Heart left ventricle (tissue), 13 donors: ENCODE measurements around the gene HACE1.

ENCODE experiments used
- POLR2A ChIP-seq, 2 donors: fragments of 450-650 bp; IDR thresholded peaks; one replicate each; pipeline ENCODE4 v1.6.1; 2017; ENCODE audit warnings: antibody characterized with exemption in 2 of 2, mild to moderate bottlenecking in 2 of 2, moderate library complexity in 2 of 2
- TF ChIP-seq, protein P1 (sequence below), 12 donors: fragments of 200-600 bp; sonication (generic) in 4 of 12; IDR thresholded peaks; one replicate each; pipeline versions ENCODE4 v1.5.0 to v1.8.0; 2018 to 2022; ENCODE audit warnings: antibody characterized with exemption in 12 of 12, mild to moderate bottlenecking in 5 of 12
- donor health status: ischemic (EF 13 %, LVEDD 7.1; RV severe dilation, severe dysfunction).
- donor health status: DM: no; HTN: yes; CAD: no.
- donor health status: DM: no; HTN: no; CAD: no.
- donor health status: ischemic (EF 25% LVEDD 6.9; RV normal size, moderate dysfunction).
- donor health status: ischemic (EF 25% LVEDD 5.7; RV mildly dilated, moderate dysfunction).
- donor health status: ischemic (EF 35%, LVEDD 5.7; RV mildly dilated, moderate dysfunction).
- donor health status: nonischemic (EF 11% LVEDD 7.7; RV severe dilation, severe dysfunction).
- donor health status: DM: yes; HTN: yes; CAD: no.
- donor health status: PGD.
- donor health status: ischemic (EF 29% LVEDD 5.4; RV normal size, mild dysfunction).
- donor health status: nonischemic (EF 23%, LVEDD 6.1; RV moderate dilation, normal function).

DNA sequence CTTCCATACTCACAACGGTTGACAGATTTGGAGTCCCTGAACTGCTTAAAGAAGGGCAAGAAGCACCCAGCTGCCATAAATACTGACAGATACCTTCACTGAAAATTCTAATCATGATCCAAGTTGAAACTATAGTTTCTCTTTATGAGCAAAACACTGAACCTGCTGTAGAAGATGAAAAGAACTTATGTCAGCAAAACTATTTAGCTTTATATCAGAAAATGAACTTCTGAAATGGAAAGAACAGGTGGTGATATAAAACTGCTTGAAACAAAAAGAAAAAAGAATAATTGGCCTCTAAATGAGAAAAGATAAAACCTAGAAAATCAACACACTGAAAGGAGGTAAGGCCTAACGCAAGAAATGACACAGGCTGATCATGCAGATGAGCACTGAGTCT is 72.4 kb downstream of the HACE1 start:
- TF ChIP-seq, protein P1, sequence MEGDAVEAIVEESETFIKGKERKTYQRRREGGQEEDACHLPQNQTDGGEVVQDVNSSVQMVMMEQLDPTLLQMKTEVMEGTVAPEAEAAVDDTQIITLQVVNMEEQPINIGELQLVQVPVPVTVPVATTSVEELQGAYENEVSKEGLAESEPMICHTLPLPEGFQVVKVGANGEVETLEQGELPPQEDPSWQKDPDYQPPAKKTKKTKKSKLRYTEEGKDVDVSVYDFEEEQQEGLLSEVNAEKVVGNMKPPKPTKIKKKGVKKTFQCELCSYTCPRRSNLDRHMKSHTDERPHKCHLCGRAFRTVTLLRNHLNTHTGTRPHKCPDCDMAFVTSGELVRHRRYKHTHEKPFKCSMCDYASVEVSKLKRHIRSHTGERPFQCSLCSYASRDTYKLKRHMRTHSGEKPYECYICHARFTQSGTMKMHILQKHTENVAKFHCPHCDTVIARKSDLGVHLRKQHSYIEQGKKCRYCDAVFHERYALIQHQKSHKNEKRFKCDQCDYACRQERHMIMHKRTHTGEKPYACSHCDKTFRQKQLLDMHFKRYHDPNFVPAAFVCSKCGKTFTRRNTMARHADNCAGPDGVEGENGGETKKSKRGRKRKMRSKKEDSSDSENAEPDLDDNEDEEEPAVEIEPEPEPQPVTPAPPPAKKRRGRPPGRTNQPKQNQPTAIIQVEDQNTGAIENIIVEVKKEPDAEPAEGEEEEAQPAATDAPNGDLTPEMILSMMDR (IDR thresholded peaks at IDR 0.05): no peak
- no peak for TF ChIP-seq POLR2A (IDR thresholded peaks at IDR 0.05)
